ENCODE measurements around the gene TAMALIN. TPM values are rescaled to one million over a fixed set of nuclear protein-coding genes. Genes with fewer than 3 reads are reported as not detected.

The TAMALIN gene
- total RNA-seq, 4 donors from 2014 or later = 11.8 to 18.0 (median 16.1) TPM

DNA sequence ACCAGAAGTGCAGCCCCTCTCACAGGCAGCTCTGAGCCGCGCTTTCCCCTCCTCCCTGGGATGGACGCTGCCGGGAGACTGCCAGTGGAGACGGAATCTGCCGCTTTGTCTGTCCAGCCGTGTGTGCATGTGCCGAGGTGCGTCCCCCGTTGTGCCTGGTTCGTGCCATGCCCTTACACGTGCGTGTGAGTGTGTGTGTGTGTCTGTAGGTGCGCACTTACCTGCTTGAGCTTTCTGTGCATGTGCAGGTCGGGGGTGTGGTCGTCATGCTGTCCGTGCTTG lies 12.3 kb upstream of the TAMALIN start:
- Histone ChIP-seq H3K4me1 (peaks cover 0 to 5% (median 0%) of the 10 kb centered on the region in 3 donors), H3K9me3 (no peaks in the 10 kb centered on the region), H3K36me3 (peaks cover 0 to 71% of the 10 kb centered on the region in 2 donors), H3K27me3 (no peaks in the 10 kb centered on the region), H3K27ac (no peak overlapping the region), H3K4me3 (no peak overlapping the region)
- TF ChIP-seq, protein P1, sequence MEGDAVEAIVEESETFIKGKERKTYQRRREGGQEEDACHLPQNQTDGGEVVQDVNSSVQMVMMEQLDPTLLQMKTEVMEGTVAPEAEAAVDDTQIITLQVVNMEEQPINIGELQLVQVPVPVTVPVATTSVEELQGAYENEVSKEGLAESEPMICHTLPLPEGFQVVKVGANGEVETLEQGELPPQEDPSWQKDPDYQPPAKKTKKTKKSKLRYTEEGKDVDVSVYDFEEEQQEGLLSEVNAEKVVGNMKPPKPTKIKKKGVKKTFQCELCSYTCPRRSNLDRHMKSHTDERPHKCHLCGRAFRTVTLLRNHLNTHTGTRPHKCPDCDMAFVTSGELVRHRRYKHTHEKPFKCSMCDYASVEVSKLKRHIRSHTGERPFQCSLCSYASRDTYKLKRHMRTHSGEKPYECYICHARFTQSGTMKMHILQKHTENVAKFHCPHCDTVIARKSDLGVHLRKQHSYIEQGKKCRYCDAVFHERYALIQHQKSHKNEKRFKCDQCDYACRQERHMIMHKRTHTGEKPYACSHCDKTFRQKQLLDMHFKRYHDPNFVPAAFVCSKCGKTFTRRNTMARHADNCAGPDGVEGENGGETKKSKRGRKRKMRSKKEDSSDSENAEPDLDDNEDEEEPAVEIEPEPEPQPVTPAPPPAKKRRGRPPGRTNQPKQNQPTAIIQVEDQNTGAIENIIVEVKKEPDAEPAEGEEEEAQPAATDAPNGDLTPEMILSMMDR (IDR thresholded peaks at IDR 0.05) = no peak
- TF ChIP-seq EP300 (IDR thresholded peaks at IDR 0.05) (no peak), POLR2AphosphoS5 (IDR thresholded peaks at IDR 0.05) (no peak)
- no peak for ATAC-seq
- no CpG with 5 or more reads among the region's 17 CpGs for WGBS, 2 donors (ENCODE audit: low coverage in 1 of 2)

DNA sequence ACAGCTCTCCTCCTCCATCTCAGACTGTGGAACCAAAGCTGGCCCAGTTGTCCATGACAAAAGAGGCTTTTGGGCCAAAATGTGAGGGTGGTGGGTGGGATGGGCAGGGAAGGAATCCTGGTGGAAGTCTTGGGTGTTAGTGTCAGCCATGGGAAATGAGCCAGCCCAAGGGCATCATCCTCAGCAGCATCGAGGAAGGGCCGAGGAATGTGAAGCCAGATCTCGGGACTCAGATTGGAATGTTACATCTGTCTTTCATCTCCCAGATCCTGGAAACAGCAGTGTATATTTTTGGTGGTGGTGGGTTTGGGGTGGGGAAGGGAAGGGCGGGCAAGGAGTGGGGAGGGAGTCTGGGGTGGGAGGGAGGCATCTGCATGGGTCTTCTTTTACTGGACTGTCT lies 11.8 kb upstream of the TAMALIN start:
- Histone ChIP-seq H3K27ac (no peak overlapping the region), H3K9me3 (no peaks in the 10 kb centered on the region), H3K4me3 (no peak overlapping the region), H3K4me1 (peaks cover 0 to 5% (median 0%) of the 10 kb centered on the region in 3 donors), H3K27me3 (no peaks in the 10 kb centered on the region), H3K36me3 (peaks cover 0 to 67% of the 10 kb centered on the region in 2 donors)
- no peak for ATAC-seq
- whole genome bisulfite sequencing, 2 donors (ENCODE audit: low coverage in 1 of 2) = 46% methylated on average over 3 of the region's 4 CpGs; no CpG with 5 or more reads in 1 of the 2 donors
- TF ChIP-seq EP300 (IDR thresholded peaks at IDR 0.05) = no peak
- no peak for TF ChIP-seq POLR2AphosphoS5 (IDR thresholded peaks at IDR 0.05)
- no peak for TF ChIP-seq POLR2A (IDR thresholded peaks at IDR 0.05)
- TF ChIP-seq, protein P1 (IDR thresholded peaks at IDR 0.05) = no peak

DNA sequence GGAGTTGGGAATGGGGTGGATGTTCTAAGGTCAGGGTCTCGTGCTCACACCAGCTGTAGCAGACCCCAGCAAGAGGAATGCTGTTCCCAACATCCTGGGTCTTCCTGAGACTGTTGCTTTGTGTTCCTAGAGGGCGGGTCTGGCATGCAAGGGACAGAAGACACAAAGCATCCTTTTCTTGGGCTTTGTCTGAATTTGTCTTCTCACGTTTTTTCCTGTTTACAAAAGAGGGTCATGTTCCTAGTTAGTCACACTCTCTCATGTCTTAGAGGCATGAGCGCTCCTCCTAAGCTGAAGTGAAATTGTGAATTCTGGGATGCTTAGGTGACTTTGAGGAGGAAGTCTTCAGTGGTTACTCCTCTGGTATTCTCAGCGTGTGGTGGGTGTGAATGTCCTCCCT lies 9.6 kb upstream of the TAMALIN start:
- H3K4me1 ChIP-seq = peaks cover 0 to 5% (median 0%) of the 10 kb centered on the region in 3 donors
- TF ChIP-seq EP300 (IDR thresholded peaks at IDR 0.05) (no peak), POLR2A (IDR thresholded peaks at IDR 0.05) (no peak), POLR2AphosphoS5 (IDR thresholded peaks at IDR 0.05) (no peak)
- TF ChIP-seq, protein P1 (IDR thresholded peaks at IDR 0.05) = no peak
- H3K27me3 ChIP-seq = no peaks in the 10 kb centered on the region
- no peaks in the 10 kb centered on the region for H3K9me3 ChIP-seq
- no peak for ATAC-seq
- WGBS, 2 donors (ENCODE audit: low coverage in 1 of 2) = 80 to 85% methylated on average over 3 of the region's 5 CpGs
- no peak overlapping the region for H3K4me3 ChIP-seq
- no peak overlapping the region for H3K27ac ChIP-seq
- peaks cover 0 to 46% of the 10 kb centered on the region in 2 donors for H3K36me3 ChIP-seq

DNA sequence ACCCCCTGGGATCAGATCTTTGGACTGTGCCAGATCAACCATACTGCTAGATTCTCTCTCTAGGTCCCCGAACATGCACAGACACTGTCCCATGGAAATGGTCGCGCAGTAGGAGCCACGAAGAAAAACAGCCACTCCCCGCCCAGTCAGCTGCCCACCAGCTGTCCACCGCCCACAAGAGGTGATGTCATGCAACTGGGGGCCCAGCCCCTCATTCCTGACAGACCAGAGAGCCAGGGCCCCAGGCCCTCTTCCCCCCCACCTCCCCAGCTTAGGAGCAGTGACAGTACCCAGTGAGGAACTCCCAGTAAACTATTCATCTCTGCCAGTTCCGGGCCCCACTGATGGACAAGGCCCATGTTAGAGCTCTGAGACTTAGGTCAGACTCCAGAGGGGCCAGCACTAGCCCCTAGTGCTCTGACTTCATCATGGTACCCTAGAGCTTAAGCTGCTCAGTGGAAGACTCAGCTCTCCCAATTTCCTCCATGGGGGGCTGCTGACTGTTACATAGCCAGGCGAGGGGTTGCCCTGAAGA lies 3.7 kb upstream of the TAMALIN start:
- no peak overlapping the region for H3K27ac ChIP-seq
- ATAC-seq = no peak
- H3K4me1 ChIP-seq = peaks cover 0 to 40% (median 0%) of the 10 kb centered on the region in 3 donors
- no peaks in the 10 kb centered on the region for H3K9me3 ChIP-seq
- H3K4me3 ChIP-seq = no peak overlapping the region
- H3K36me3 ChIP-seq = peaks cover 0 to 2% of the 10 kb centered on the region in 2 donors
- TF ChIP-seq POLR2A (IDR thresholded peaks at IDR 0.05) (no peak), POLR2AphosphoS5 (IDR thresholded peaks at IDR 0.05) (no peak), EP300 (IDR thresholded peaks at IDR 0.05) (no peak)
- TF ChIP-seq, protein P1 (IDR thresholded peaks at IDR 0.05) = no peak
- WGBS, 2 donors (ENCODE audit: low coverage in 1 of 2) = 93% methylated on average over 3 of the region's 8 CpGs; no CpG with 5 or more reads in 1 of the 2 donors
- H3K27me3 ChIP-seq = peaks cover 31% of the 10 kb centered on the region

DNA sequence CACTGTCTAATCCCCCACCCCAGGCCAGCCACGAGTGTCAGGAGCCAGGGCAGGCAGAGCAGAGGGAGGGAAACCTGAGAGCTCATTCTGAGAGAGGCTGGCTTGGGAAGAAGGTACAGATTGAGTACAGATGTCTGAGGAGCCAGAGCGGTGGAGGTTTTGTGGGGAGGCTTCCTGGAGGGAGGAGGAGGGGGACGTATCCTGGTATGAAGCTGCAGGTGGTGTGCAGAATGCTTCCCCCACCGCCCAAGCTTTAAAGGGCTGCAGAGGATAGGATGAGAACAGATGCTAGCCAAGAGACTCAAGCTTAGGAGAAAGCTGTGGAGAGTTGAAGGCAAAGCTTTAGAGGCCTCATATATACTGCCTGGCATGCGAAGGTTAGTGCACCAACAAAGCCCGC lies 3.2 kb upstream of the TAMALIN start:
- WGBS, 2 donors (ENCODE audit: low coverage in 1 of 2) = 60 to 61% methylated on average over 2 to 5 of the region's 6 CpGs
- TF ChIP-seq, protein P1 (IDR thresholded peaks at IDR 0.05) = no peak
- TF ChIP-seq EP300 (IDR thresholded peaks at IDR 0.05) = no peak
- no peak for TF ChIP-seq POLR2AphosphoS5 (IDR thresholded peaks at IDR 0.05)
- TF ChIP-seq POLR2A (IDR thresholded peaks at IDR 0.05) = no peak

More for the DNA sequence above, 3.2 kb upstream of the TAMALIN start:
- Histone ChIP-seq H3K4me3 (no peak overlapping the region), H3K9me3 (no peaks in the 10 kb centered on the region), H3K36me3 (no peaks in the 10 kb centered on the region), H3K4me1 (peaks cover 0 to 45% (median 0%) of the 10 kb centered on the region in 3 donors), H3K27ac (no peak overlapping the region), H3K27me3 (peaks cover 31% of the 10 kb centered on the region)
- ATAC-seq = no peak

All from gastroesophageal sphincter (tissue), 4 donors.